ENCODE results near the gene RLF.

Gene RLF

GRCh38 chr1:40178200-40178599 is 17.0 kb downstream of the RLF start:
- TF ChIP-seq, protein P1, sequence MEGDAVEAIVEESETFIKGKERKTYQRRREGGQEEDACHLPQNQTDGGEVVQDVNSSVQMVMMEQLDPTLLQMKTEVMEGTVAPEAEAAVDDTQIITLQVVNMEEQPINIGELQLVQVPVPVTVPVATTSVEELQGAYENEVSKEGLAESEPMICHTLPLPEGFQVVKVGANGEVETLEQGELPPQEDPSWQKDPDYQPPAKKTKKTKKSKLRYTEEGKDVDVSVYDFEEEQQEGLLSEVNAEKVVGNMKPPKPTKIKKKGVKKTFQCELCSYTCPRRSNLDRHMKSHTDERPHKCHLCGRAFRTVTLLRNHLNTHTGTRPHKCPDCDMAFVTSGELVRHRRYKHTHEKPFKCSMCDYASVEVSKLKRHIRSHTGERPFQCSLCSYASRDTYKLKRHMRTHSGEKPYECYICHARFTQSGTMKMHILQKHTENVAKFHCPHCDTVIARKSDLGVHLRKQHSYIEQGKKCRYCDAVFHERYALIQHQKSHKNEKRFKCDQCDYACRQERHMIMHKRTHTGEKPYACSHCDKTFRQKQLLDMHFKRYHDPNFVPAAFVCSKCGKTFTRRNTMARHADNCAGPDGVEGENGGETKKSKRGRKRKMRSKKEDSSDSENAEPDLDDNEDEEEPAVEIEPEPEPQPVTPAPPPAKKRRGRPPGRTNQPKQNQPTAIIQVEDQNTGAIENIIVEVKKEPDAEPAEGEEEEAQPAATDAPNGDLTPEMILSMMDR (IDR thresholded peaks at IDR 0.05; ENCODE audit: low read depth, low read length), result no peak
- TF ChIP-seq POLR2A (IDR thresholded peaks at IDR 0.05; ENCODE audit: extremely low read depth, insufficient read length) (no peak), MAX (IDR thresholded peaks at IDR 0.05; ENCODE audit: low read depth, low read length) (no peak), MYC (IDR thresholded peaks at IDR 0.05; ENCODE audit: low read depth, low read length) (no peak)
- H3K4me3 ChIP-seq (ENCODE audit: low read depth, low read length), result no peak overlapping the region
- DNase-seq (ENCODE audit: low read depth), result no peak

GRCh38 chr1:40179496-40180089 is 18.4 kb downstream of the RLF start:
- H3K4me3 ChIP-seq (ENCODE audit: low read depth, low read length), result no peak overlapping the region
- DNase-seq (ENCODE audit: low read depth), result no peak
- TF ChIP-seq MAX (IDR thresholded peaks at IDR 0.05; ENCODE audit: low read depth, low read length) (no peak), POLR2A (IDR thresholded peaks at IDR 0.05; ENCODE audit: extremely low read depth, insufficient read length) (no peak), MYC (IDR thresholded peaks at IDR 0.05; ENCODE audit: low read depth, low read length) (no peak)
- TF ChIP-seq, protein P1 (IDR thresholded peaks at IDR 0.05; ENCODE audit: low read depth, low read length), result no peak

DNA sequence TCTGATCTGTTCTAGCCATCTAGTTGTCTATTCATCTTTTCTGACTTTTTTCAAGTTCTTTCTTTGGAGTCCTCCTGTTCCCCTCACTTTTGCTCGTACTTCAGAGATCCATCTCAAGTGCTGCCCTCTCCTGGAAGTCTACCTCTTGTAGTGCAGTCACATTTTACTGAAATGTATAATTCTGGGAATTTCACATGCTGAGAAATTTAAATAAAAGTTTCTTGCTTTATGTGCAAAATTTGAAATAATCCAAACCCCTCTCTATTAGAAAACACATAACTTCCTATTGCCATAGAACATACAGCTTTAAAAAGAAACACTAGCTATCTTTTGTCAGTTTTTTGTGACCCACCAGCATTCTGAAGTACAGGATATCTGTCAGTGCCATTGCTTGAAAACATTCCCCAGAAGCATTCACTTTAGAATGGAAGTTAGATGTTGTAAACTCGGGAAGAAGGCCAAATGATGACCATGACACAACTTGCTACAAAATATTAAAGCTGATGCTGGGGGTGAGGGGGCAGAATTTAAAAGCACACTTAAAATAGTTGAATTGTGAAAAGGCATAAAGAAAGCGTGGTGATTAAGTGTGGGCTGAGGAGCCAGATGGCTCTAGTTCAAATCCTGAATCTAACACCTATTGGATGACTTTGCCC is 22.0 kb downstream of the RLF start:
- peak; percentile 45 for DNase-seq (ENCODE audit: low read depth)

GRCh38 chr1:40184193-40184592 is 23.0 kb downstream of the RLF start:
- DNase-seq (ENCODE audit: low read depth), result no peak
- H3K4me3 ChIP-seq (ENCODE audit: low read depth, low read length), result no peak overlapping the region
- no peak for TF ChIP-seq POLR2A (IDR thresholded peaks at IDR 0.05; ENCODE audit: extremely low read depth, insufficient read length)
- TF ChIP-seq MAX (IDR thresholded peaks at IDR 0.05; ENCODE audit: low read depth, low read length), result no peak
- TF ChIP-seq MYC (IDR thresholded peaks at IDR 0.05; ENCODE audit: low read depth, low read length), result no peak
- TF ChIP-seq, protein P1 (IDR thresholded peaks at IDR 0.05; ENCODE audit: low read depth, low read length), result no peak

More for the DNA sequence above, 22.0 kb downstream of the RLF start:
- H3K4me3 ChIP-seq (ENCODE audit: low read depth, low read length), result no peak overlapping the region
- TF ChIP-seq, protein P1 (IDR thresholded peaks at IDR 0.05; ENCODE audit: low read depth, low read length), result peak; percentile 34
- TF ChIP-seq MYC (IDR thresholded peaks at IDR 0.05; ENCODE audit: low read depth, low read length) (no peak), MAX (IDR thresholded peaks at IDR 0.05; ENCODE audit: low read depth, low read length) (no peak)

- no peak overlapping the region for H3K4me3 ChIP-seq (ENCODE audit: low read depth, low read length)
- peak; percentile 43 for DNase-seq (ENCODE audit: low read depth)
- TF ChIP-seq, protein P1 (IDR thresholded peaks at IDR 0.05; ENCODE audit: low read depth, low read length), result no peak
- no peak for TF ChIP-seq MYC (IDR thresholded peaks at IDR 0.05; ENCODE audit: low read depth, low read length)
- TF ChIP-seq MAX (IDR thresholded peaks at IDR 0.05; ENCODE audit: low read depth, low read length), result no peak
- no peak for TF ChIP-seq POLR2A (IDR thresholded peaks at IDR 0.05; ENCODE audit: extremely low read depth, insufficient read length)
Observed at GRCh38 chr1:40185951-40186864, 25.0 kb downstream of the RLF start.
